GM12891 (cell line): ENCODE results near the gene FLT4. TPM values are rescaled to one million over a fixed set of nuclear protein-coding genes. Genes with fewer than 3 reads are reported as not detected.
"Not testable (repeated sequence)": the region's sequence is repeated elsewhere in the genome, so short reads cannot be mapped to it uniquely, and the experiment has no call there.

ENCODE experiments used
- DNase-seq: peaks from one replicate; pipeline ENCODE4 v3.0.0; 2011; ENCODE audit warnings: low spot score; ENCODE audit not compliant: insufficient read length
- FAIRE-seq: peaks from 2 replicates; lab custom pipeline; 2011; peaks lifted over from hg19 to GRCh38; lab: Jason Lieb, UNC
- PAX5 ChIP-seq: IDR thresholded peaks from 2 replicates; pipeline ENCODE4 v1.6.1; 2011; ENCODE audit warnings: low read length, moderate library complexity, mild to moderate bottlenecking; ENCODE audit not compliant: insufficient read depth, severe bottlenecking
- POLR2A ChIP-seq: IDR thresholded peaks from 2 replicates; pipeline ENCODE4 v1.6.1; 2011; ENCODE audit warnings: low read depth, low read length, control low read depth
- POLR2AphosphoS5 ChIP-seq: IDR thresholded peaks from 2 replicates; pipeline ENCODE4 v1.6.1; 2011; ENCODE audit warnings: low read depth, low read length, control low read depth
- POU2F2 ChIP-seq: IDR thresholded peaks from 2 replicates; pipeline ENCODE4 v1.6.1; 2011; ENCODE audit warnings: low read depth, mild to moderate bottlenecking, control low read depth, low read length, moderate library complexity
- SPI1 ChIP-seq: IDR thresholded peaks from 2 replicates; pipeline ENCODE4 v1.6.1; 2011; ENCODE audit warnings: low read depth, low read length, control low read depth
- TAF1 ChIP-seq: IDR thresholded peaks from 2 replicates; pipeline ENCODE4 v1.6.1; 2011; ENCODE audit warnings: low read depth, low read length, control low read depth
- polyA plus RNA-seq: library from polyadenylated mRNA; unstranded; fragments of >200 nt; gene quantifications from one replicate; pipeline ENCODE4 v1.2.1, GENCODE V29; 2012; ENCODE audit warnings: low read depth, missing spikeins, inconsistent platforms; ENCODE audit not compliant: missing spikeins

FLT4 gene
- polyA plus RNA-seq: 0.10 TPM

DNA sequence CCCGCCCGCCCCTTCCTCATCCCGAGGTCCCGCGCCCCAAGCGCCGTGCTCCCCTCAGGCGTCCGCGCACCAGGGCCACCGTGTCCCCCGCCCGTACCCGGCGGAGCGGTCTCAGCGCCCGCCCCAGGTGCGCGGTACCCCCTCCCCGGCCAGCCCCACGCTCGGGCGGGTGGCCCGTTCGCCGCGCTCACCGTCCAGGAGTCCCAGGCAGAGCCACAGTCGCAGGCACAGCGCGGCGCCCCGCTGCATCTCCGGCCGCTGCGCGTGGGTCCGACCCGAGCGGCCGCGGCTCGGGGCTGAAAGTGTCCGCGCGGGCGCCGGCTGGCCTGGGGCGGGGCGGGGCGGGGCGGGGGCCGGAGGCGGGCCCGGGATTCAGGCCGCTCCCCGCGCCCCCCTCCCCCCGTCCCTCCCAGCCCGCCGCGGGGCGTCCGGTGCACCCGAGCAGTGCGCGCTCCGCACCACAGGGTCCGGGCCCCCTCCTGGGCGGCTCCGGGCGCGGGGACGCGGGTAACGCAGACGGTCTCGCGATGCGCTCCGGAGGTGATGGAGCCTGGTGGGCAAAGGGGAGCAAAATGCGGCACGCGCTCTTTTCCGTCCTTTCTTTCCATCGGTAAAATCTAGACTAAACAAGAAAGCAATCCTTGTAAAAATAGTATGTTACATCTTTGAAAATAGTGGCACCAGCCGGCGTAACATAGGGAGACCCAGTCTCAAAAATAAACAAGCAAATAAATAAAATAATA, at the start of gene FLT4:
TSS of gene FLT4 (minus strand) at position 304 of the 743 bp plus-strand sequence. CDS start at position 249, 55 bp downstream.
- no peak for FAIRE-seq
- DNase-seq: no peak
- TF ChIP-seq POU2F2 (no peak), TAF1 (no peak), POLR2AphosphoS5 (no peak), SPI1 (no peak), POLR2A (no peak), PAX5 (no peak)

DNA sequence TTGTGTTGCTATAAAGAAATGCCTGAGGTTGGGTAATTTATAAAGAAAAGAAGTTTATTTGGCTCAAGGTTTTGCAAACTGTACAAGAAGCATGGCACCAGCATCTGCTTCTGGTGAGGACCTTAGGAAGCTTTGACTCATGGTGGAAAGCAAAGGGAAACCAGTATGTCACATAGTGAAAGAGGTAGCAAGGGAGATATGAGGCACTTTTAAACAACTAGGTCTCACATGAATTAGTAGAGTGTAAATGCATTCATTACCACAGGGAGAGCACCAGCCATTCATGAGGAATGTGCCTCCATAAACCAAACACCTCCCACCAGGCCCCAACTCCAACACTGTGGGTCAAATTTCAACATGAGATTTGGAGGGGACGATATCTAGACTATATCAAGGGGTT, 49.6 kb upstream of the FLT4 start:
- FAIRE-seq: no peak
- no peak for TF ChIP-seq TAF1
- no peak for TF ChIP-seq POU2F2
- no peak for TF ChIP-seq POLR2A
- TF ChIP-seq PAX5: no peak
- no peak for TF ChIP-seq SPI1
- TF ChIP-seq POLR2AphosphoS5: no peak
- no peak for DNase-seq

DNA sequence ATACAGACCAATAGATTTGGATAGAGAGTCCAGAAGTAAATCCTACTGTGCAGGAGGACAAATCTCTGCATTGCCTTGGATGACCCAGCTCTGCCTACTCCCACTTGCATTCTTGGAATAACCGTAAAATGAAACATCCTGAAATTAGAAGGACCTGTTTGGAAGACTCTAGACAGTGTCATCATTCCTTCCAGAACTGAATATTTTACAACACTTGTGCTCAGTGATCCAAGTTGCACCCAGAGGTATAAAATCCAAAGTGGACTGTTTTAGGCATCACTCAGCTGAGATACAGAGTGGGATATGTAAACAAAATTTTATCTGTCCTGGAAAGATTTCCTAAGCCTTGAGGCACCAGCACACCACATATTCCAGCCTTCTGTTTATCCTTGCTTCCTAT, 46.7 kb upstream of the FLT4 start:
- FAIRE-seq: no peak
- DNase-seq: no peak
- TF ChIP-seq POLR2AphosphoS5 (no peak), POU2F2 (no peak), POLR2A (no peak), SPI1 (no peak), TAF1 (no peak), PAX5 (no peak)

DNA sequence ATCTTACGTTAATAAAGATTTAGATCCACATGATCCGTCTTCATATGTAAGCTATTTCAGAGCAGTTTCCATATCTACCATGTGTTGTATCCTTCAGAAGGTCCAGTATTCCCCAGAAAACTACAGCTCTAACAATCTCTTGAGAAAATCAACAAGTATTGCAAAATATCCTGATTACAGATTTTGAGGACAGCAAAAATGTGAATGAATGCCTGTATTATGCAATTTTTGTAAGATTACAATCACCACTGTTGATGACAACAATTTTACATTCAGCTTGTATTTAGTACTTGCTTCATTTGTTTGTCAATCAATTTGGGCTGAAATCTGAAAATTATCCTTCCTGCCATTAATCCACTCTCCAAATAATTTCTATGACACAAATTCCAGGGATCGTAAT, 43.0 kb upstream of the FLT4 start:
- FAIRE-seq: no peak
- TF ChIP-seq PAX5 (no peak), POLR2A (no peak), SPI1 (no peak), POU2F2 (no peak), TAF1 (no peak)

DNA sequence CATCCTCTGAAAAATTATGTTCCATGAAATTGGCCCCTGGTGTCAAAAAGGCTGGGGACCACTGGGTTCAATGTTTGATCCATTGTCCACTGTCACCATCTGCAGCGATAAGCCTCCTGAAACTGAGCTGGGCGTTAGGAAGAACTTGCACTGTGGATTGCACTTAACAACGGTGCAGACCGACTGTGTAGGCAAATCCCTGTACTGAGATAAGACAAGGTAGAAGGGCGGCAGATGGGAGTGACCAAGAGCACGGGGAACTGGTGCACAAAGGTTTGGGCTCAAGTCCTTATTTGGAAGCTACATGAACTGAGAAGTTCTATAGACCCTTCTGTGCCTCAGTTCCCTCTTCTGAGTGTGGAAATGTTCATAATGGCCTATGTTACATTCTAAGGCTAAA, 41.6 kb upstream of the FLT4 start:
- DNase-seq (no peak), FAIRE-seq (no peak)
- no peak for TF ChIP-seq POLR2A
- TF ChIP-seq TAF1: no peak
- no peak for TF ChIP-seq POU2F2
- no peak for TF ChIP-seq PAX5
- TF ChIP-seq SPI1: no peak
- no peak for TF ChIP-seq POLR2AphosphoS5

More for the DNA sequence above, 43.0 kb upstream of the FLT4 start:
- DNase-seq: no peak

DNA sequence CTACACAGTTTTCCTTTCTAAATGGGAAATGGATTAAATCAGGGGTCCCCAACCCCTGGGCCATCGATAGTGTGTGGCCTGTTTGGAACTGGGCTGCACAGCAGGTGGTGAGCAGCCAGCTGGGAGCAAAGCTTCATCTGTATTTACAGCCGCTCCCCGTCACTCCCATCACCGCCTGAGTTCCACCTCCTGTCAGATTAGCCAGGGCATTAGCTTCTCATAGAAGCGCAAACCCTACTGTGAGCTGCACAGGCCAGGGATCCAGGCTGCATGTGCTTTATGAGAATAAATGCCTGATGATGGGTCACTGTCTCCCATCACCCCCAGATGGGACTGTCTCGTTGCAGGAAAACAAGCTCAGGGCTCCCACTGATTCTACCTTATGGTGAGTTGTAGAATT, 41.2 kb upstream of the FLT4 start:
- FAIRE-seq: no peak
- DNase-seq: no peak
- no peak for TF ChIP-seq SPI1

DNA sequence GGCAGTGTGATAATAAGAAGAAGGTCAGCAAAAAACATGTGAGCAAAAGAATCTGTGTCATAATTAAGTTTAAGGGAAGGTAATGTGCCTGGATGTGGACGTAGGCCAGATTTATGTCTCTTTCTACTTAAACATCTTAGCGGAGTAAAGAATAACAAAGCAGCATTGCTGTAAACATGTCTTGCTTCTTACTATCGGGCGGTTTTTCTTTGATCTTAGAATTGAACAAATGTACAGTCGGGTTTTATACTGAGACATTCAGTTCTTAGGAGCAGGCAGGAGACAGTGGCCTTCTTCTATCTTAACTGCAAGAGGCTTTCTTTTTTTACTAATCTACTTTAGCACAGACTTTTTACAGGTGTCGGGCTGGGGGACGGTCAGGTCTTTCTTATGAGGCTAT, 40.4 kb upstream of the FLT4 start:
- no peak for DNase-seq
- FAIRE-seq: no peak
- TF ChIP-seq TAF1: no peak
- no peak for TF ChIP-seq POLR2AphosphoS5
- TF ChIP-seq SPI1: no peak
- TF ChIP-seq POLR2A: no peak
- no peak for TF ChIP-seq PAX5
- TF ChIP-seq POU2F2: no peak

DNA sequence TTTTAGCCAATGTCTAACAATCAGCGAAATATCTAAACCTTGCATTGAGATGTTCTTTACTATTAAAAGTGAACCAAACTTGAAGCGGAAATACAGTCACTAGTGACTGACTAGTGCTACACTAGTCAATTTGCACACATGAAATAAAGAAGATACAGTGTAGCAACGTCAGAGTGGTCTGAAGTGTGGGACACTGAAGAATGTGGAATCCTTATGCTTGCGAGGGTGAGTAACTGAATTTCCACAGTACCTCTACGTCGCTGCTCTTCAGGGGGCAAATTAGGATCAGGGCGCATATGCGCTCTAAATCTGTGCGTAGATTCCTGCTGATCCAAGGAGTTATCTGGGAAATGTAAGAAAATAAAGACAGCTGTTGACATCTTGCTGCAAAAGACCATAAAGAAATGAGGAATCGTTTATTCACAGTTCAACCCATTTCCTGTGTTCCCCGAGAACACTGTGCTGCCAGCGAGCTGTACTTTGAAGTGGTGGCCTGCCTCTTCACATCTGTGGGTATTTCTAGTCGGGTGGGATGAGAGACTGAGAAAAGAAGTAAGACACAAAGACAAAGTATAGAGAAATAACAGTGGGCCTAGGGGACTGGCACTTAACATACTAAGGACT, 39.8 kb upstream of the FLT4 start:
- FAIRE-seq (no peak), DNase-seq (no peak)
- TF ChIP-seq SPI1 (no peak), PAX5 (no peak), POU2F2 (no peak), POLR2AphosphoS5 (no peak), TAF1 (no peak), POLR2A (no peak)

DNA sequence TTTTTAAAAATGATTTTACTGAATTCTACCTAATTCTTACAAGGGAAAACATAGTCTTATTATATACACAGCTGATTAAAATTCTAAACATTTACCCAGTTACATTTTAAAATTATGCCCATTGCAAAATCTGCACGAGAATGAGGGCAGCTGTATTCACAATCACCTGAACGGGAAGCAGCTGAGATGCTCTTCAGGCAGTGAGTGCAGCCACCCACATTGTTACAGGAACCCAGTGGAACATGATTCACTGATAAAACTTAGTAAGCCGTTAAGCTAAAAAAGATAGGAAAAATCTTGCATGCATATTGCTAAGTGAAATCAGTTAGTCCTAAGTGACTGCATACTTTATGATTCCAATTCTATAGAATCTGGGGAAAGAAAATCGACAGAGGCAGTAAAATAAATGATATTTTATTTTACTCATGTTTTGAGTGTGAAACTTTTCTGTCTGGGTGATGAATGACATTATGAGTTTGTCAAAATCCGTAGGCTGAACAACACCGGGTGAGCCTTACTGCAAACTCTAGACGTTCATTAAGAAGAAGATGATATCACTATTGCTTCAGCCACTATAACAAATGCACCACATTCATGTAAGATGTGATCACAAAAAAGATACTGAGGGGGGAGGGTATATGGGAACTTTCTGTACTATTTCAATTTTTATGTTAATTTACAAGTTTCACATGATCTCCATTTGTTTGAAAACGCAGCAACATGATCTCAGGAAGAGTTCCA, 39.1 kb upstream of the FLT4 start:
- TF ChIP-seq SPI1 (no peak), POU2F2 (no peak), TAF1 (no peak), PAX5 (no peak), POLR2AphosphoS5 (no peak), POLR2A (no peak)
- FAIRE-seq (no peak), DNase-seq (no peak)

DNA sequence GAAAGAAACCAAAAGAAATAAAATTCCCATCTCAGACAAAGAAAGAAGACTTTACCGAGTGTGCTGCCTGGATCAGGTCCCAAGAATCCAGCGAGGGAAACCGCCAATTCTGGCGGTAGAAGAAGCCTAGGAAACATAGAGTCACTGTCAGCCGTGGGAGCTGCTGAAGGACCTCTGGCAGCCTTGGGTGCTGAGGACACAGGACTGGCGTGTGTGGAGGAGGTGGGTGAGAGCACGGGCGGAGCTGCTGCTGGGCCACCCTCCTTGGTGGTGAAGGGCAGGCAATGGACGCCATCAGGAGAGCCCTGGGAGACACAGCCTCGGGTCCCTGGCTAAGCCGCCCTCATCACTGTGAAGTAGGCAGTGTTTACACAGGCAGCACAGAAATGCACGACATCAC, 37.4 kb upstream of the FLT4 start:
- not testable (repeated sequence) for DNase-seq, FAIRE-seq
